GM19193 (cell line): Measurements from ENCODE around the gene ASTN2.

Source experiments
- POLR2A ChIP-seq: IDR thresholded peaks from 4 replicates; pipeline ENCODE4 v1.6.1; 2011; ENCODE audit not compliant: insufficient read depth, insufficient read length; ENCODE audit errors: extremely low read depth

ASTN2 gene

DNA sequence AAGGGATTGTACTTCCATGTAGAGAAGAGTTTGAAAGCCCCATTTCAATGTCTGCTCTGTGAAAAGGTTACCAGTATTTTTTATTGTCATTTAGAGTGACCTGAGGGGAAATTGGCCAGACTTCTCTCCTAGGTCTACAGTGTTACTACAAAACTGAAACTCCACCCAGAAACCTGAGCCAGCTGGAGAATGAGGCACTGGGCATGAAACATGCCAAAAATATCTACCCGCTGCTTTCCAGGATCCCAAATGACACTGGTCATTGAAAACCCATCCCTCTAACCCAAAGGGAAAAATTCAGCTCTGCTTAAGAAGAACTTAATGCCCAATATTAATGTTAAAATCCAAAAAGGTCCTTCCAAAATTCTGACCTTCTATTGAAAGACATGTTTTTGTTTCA lies 826.9 kb downstream of the ASTN2 start:
- no peak for TF ChIP-seq POLR2A

DNA sequence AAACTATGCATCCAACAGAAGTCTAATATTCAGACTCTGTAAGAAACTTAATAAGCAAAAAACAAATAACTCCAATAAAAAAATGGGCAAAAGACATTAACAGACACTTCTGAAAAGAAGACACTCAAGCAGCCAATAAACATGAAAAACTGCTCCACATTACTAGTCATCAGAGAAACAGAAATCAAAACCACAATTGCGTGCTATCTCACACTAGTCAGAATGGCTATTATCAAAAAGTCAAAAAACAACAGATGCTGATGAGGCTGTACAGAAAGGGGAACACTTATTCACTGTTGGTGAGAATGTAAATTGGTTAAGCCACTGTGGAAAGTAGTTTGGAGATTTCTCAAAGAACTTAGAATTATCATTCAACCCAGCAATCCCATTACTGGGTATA lies 829.0 kb downstream of the ASTN2 start:
- TF ChIP-seq POLR2A: no peak

DNA sequence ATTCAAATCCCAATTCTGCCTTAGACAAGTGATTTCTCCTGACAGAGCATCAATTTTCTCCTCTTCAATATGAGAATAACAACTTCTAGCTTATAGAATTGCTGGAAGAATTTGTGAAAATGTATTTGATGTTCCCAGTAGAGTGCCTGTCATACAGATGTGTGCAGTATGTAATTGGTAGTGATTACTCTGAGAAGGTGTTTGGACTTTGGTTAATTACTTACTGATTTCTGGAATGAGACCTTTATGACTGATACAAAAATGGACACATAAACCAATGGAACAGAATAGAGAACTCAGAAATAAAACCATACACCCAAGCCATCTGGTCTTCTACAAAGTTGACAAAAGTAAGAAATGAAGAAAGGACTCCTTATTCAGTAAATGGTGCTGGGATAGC lies 829.7 kb downstream of the ASTN2 start:
- TF ChIP-seq POLR2A: no peak

DNA sequence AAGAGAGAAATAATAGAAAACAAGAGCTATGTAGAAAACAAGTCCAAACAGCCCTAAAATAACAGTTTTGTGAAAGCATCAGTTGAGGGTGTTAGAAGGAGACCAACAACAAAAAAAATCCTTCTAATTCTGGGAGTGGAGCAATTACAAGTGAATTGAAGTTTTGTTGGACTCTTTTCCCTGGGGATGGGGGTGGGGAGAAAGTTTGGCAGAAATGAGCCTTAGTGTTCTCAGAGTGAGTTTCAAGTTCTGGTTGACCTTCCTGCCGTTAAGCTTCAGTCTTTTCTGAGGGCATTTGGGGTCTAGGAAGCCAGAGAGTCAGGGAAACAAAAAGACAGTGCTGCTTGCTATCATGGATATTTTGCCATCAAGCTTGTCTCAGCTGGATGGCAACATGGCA lies 834.0 kb downstream of the ASTN2 start:
- no peak for TF ChIP-seq POLR2A

DNA sequence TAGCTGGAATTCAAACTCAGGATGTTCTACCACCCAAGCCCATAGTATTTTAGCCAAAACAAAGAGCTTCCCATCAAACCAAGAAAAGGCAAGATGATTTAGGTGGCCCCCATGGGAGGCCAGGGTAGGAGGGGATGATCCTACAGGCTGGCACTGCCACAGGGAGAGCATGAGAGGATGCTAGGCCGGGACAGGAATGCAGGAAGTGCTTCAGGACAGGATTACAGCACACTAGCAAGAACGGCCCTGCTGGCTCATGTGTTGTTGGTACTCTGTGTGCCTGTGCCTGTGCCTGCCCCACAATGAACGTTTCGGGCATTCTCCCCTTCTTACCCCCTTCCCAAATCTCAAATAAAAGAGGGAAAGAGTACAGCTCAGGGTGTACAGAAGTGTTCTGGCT lies 838.5 kb downstream of the ASTN2 start:
- no peak for TF ChIP-seq POLR2A

DNA sequence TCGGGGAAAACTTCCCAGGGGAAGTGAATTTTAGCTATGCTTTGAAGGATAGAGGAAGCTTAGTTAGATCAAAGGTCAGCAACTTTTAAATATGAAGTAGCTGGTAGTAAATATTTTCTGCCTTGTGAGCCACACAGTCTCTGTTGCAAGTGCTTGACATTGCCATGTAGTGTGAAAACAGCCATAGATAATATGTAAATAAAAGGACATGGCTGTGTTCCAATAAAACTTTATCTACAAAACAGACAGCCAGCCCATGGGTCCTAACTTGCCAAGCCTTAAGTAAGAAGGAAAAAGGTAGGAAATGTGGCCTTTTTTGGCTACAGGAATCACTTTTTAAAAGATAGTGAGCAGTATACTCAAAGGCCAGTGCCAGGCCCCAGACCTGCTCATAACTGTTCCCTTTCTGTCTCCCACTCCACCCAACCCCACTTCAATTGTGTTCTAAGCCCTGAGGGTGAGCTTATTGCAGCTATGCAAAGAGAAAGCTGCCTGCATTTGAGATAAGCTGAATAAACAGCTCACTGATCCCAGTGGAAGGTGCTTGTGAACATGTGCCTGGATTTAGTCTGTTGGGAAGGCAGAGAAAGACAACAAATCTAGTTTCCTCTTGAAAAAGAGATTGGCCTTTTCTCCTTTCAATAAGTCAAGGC lies 840.7 kb downstream of the ASTN2 start:
- TF ChIP-seq POLR2A: no peak

DNA sequence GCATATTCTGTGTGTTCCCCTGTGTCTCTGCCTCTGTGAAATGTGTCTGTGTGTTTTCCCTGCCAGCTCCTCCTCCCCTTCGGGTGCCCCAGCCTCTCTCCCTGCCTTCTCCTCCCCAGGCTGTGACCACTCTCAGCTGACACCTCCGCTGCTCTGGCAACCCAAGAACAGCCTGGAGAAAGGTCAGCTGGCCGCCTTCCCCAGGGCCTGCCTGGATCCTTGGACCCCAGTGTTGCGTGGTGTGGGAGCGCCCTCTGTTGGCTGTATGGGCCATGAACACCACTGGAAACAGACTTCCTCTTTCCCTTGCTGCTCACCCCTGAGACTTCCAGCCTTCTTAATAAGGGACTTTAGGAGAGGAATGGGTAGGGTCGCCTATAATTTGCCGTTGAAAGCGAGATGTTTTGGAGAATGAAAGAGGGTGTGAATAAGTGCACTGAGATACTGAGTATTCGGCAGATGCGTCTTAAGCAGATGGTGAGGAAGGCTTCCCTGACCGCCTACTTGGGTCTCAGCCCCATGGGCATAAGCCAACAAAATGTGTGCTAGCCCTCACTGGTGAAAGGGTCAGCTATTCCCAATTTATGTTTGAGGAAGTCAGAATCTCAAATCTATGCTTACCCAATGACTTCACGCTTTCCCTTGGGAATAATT lies 842.6 kb downstream of the ASTN2 start:
- no peak for TF ChIP-seq POLR2A

DNA sequence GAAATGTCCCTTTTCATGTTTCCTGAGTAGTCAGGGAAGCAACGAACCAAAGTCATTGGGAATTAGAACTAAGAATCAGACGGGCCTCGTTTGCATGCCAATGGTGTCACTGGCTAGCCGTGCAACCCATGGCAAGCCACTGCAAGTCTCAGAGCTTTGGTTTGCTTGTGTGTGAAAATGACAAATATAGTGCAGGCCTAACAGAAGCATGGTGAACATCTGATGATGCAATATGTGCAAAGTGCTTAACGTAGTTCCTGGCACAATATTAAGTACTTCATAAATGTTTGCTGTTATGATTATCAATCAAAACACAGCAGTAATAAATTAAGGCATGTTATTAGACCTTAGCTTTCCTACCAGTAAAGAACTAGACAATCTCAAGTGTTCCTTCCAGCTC lies 845.7 kb downstream of the ASTN2 start:
- no peak for TF ChIP-seq POLR2A

DNA sequence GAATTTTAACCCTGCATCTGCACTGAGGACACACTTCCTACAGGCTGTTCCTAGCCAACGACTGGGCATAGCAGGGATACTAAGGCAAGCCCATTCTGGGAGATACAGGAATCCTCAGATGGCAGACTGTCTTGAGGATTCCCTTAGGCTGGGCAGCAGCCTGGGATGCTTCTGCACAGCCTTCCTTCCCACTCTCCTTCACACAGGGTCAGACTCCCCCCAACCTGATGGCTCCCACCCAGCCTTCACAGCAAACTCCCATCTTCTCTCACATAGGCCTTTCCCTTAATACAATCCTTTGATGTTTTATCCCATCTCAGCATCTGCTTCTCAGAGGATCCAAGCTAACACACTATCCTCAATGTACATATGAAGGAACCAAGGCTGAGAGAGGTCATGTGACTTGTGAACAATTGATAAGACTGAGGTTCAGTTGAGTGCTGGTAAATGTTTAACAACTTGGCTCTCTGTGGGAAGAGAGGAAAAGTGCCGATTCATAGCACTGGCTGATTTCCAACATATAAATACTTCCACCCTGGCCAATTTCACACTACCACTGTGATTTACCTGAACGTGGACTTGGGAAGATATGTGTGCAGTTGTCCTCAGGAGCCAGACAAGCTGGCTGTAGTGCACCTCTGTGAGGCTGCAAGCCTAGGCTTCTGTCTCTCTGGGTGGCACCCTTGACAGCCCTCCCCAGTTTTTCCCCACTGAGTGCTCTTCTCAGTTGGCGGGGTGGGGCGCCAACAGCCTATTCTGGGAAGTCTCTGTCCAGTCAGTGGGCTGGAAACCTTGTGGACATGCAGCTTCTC lies 848.0 kb downstream of the ASTN2 start:
- no peak for TF ChIP-seq POLR2A

DNA sequence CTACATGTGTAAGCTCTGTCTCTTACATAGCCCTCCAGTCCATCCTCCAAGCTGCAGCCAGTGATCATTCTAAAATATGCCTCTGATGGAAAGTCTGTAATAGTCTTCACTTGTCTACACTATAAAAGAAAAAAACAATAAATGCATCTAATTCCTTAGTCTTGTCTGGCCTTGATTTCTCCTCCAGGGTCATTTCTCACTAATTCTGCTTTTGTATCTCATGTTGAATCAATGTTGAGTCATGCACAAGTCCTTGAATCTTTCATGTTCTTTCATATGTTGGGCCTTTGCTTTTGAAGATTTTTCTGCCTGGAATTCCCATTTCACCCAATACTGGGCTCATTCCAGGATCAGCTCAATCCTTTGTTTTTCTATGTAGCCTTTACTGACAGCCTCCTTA lies 848.9 kb downstream of the ASTN2 start:
- TF ChIP-seq POLR2A: no peak

DNA sequence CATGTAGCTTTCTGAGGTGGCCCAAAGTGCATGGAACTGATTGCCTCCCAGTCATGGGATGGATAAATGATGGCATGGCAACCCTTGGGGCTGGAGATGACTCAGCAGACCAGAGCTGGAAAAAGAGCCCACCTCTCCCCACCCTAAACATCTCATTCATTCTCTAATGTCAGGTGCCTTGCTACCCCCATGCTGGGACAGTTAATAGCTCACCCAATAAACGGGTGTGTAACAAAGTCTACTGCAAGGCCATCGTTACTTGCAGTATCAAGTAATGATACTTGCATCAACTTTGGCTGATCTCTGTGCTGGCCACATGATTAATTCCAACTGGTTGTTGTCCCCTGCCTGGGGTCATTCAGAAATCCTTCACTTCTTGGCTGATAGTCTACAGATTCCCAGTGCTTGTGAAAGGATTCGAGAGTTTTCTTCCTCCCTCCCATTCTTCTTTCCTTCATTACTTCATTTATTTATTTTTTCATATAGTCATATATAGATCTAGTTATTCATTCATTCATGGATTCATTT lies 850.5 kb downstream of the ASTN2 start:
- no peak for TF ChIP-seq POLR2A

DNA sequence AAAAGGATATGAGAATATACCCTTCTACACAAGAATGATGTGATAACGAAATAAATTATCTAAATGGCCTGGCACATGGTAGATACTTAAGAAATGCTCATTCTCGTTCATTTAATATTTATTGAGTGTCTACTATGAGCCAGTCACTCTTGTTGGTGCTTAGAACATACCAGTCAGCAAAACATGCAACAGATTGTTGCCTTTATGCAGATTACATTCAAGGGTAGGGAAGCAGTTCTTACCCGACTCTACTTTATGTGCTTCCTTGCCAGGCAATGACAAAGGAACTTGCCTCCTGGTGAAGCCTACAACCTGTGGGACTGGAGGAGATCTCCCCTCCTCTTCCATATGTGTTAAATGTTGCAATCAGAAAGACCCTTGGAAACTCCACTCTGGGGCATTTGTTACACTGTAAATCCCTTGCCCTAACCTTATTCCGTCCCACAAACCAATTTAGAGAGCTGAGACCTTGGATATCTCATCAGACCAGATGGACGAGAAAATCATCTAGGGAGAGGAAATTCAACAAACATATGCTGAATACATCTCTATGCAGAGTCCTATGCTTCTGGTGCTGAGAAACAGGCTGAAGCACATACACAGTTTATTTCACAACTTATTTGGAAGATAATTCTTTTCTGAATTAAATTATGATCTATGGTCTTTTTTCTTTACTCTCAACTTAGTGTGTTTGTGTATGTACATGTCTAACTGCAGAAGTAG lies 855.9 kb downstream of the ASTN2 start:
- TF ChIP-seq POLR2A: no peak

DNA sequence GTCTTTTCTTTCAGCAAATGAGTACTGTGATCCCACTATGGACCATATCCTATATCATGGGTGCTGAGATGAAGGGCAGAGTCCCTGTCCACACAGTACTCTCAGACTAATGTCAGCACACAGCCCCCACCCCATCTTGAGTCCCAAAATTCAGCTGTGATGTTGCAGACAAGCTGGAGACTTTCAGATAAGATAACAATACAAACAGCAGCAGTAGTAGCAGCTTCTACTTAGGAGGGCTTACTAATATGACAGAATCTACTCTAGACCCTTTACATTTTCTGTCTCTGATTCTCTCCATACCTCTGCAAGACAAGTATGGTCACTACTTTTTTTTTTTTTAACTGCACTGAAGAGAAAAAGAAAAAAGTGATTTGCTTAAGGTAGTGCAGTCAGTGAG lies 856.8 kb downstream of the ASTN2 start:
- no peak for TF ChIP-seq POLR2A

DNA sequence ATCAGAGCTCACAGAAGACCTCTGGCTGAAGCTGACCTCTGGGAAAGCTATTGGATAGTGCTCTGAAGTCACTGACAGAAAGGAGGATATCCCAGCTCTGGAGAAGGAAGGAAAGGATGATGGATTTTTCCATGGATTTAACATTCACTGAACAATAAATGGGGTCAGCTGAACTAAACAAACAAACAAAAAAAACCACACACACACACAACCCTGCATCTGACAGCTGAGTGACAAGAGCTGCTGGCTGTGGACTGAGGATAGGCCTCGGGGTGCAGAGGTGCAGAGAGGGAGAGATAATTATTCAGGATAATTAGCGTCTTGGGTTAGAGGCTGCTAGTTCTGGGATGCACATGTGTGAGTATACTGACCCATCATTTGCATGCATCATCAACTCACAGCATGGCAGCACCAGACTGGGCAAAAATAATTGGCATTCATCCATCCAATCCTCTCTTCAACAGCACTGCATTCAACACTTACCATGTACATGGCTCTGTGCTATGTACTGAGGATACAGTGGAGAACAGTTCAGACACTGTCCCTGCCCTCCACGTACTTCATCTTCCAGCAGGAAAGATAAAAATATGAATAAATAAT lies 859.2 kb downstream of the ASTN2 start:
- TF ChIP-seq POLR2A: no peak

DNA sequence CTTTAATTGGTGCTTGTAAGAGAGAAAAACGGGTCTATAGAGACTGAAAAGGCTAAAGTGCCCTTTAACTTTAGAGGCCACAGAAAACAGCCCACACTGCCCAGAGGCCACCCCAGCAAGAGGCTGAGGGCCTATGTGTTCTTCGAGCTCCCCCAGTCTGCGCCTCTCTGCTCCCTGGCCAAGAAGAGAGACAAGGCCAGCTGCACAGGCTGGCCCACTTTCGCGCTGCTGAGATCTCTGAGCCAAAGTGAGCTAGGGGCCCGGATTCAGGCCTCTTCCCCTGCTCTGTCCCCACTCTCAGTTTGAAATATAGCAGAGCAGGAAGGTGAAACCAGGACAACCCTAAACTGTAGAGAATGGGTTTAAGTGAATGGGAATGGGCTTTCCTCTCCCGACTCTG lies 859.7 kb downstream of the ASTN2 start:
- no peak for TF ChIP-seq POLR2A

DNA sequence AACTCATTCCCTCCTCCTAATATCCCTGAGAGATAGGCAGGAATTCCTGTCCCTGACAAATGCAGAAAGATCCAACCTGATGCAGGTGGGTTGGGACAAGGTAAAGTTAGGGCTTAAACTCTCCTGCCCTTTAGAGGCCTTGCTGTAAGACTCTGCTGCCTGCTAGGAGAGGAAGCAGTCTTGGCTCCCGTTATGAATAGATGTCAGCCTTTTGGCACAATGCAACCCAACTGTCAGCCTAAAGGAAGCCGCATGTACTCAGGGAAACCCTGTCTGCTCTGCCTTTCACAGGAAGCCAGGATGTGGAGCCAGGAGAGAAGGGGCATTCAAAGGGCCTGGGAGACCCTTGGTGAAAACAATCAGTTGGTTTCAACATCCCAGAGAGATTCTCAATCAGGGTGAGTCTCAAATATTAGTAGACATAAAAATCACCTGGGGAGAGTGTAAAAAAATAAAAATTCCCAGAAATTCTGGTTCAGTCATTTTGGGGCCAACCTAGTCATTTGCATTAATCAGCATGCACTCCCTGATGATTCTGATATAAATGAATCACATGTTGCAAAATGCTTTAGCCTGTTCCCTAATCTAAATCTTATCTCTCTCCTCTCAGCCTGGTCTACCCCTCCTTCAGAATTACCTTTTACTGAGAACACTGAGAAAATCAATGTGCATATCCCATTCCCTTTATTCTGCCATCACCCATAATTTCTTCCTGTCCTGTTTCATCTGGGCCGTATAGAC lies 864.0 kb downstream of the ASTN2 start:
- no peak for TF ChIP-seq POLR2A
